Nephron (organoid): ENCODE measurements around the gene ENDOD1.

ENCODE experiments used
- H3K27ac Mint-ChIP-seq, 3 experiments: 2 replicates each; pipeline ENCODE4 v1.8.0; 2020; ENCODE audit warnings: mixed read lengths in 3 of 3, mild to moderate bottlenecking in 2 of 3, moderate library complexity in 1 of 3
- H3K27me3 Mint-ChIP-seq: 2 replicates; pipeline ENCODE4 v1.8.0; 2021; ENCODE audit warnings: low read depth, mild to moderate bottlenecking, moderate library complexity, mixed read lengths
- H3K36me3 Mint-ChIP-seq: 2 replicates; pipeline ENCODE4 v1.8.0; 2020; ENCODE audit warnings: low read depth, mixed read lengths
- H3K4me1 Mint-ChIP-seq: 2 replicates; pipeline ENCODE4 v1.8.0; 2020; ENCODE audit warnings: mixed read lengths
- H3K4me3 Mint-ChIP-seq, 3 experiments: 2 replicates each; pipeline ENCODE4 v1.8.0; 2020; ENCODE audit warnings: mild to moderate bottlenecking in 3 of 3, mixed read lengths in 3 of 3, moderate library complexity in 2 of 3
- H3K9me3 Mint-ChIP-seq: 2 replicates; pipeline ENCODE4 v1.8.0; 2020; ENCODE audit warnings: mixed read lengths
- CTCF ChIP-seq, 3 experiments: fragments of 200-600 bp; sonication (generic); IDR thresholded peaks; one replicate each; pipeline ENCODE4 v1.5.0; 2021; ENCODE audit warnings: antibody characterized with exemption in 3 of 3; ENCODE audit not compliant: unreplicated experiment in 3 of 3

ENDOD1 gene

GRCh38 chr11:95101935-95102334 lies 12.3 kb downstream of the ENDOD1 start:
- H3K4me3 Mint-ChIP-seq, result no peak overlapping the region
- TF ChIP-seq CTCF (IDR thresholded peaks at IDR 0.05; ENCODE audit: unreplicated experiment in 3 of 3), result no peak
- H3K27me3 Mint-ChIP-seq, result no peaks in the 10 kb centered on the region
- peak overlapping the region in 2 of 3 experiments; percentile 19 to 52 for H3K27ac Mint-ChIP-seq
- no peaks in the 10 kb centered on the region for H3K36me3 Mint-ChIP-seq
- peaks cover 83% of the 10 kb centered on the region for H3K4me1 Mint-ChIP-seq
- H3K9me3 Mint-ChIP-seq, result no peaks in the 10 kb centered on the region

- peak overlapping the region in 1 of 3 experiments; percentile 33 for H3K4me3 Mint-ChIP-seq
- H3K27me3 Mint-ChIP-seq, result no peaks in the 10 kb centered on the region
- H3K36me3 Mint-ChIP-seq, result no peaks in the 10 kb centered on the region
- H3K27ac Mint-ChIP-seq, result peak overlapping the region in 2 of 3 experiments; percentile 22 to 35
- peaks cover 82% of the 10 kb centered on the region for H3K4me1 Mint-ChIP-seq
- no peaks in the 10 kb centered on the region for H3K9me3 Mint-ChIP-seq
- no peak for TF ChIP-seq CTCF (IDR thresholded peaks at IDR 0.05; ENCODE audit: unreplicated experiment in 3 of 3)
Observed at GRCh38 chr11:95102733-95103132, 13.1 kb downstream of the ENDOD1 start.

GRCh38 chr11:95103701-95104100 lies 14.1 kb downstream of the ENDOD1 start:
- peak overlapping the region in 1 of 3 experiments; percentile 59 for H3K4me3 Mint-ChIP-seq
- TF ChIP-seq CTCF (IDR thresholded peaks at IDR 0.05; ENCODE audit: unreplicated experiment in 3 of 3), result no peak
- no peaks in the 10 kb centered on the region for H3K27me3 Mint-ChIP-seq
- peaks cover 82% of the 10 kb centered on the region for H3K4me1 Mint-ChIP-seq
- H3K9me3 Mint-ChIP-seq, result no peaks in the 10 kb centered on the region
- peak overlapping the region; percentile 33 to 89 (median 48) for H3K27ac Mint-ChIP-seq
- no peaks in the 10 kb centered on the region for H3K36me3 Mint-ChIP-seq

- Mint-ChIP-seq H3K27me3 (no peaks in the 10 kb centered on the region), H3K9me3 (no peaks in the 10 kb centered on the region), H3K36me3 (no peaks in the 10 kb centered on the region), H3K27ac (peak overlapping the region; percentile 48 to 89 (median 59)), H3K4me3 (peak overlapping the region in 1 of 3 experiments; percentile 59), H3K4me1 (peaks cover 84% of the 10 kb centered on the region)
- no peak for TF ChIP-seq CTCF (IDR thresholded peaks at IDR 0.05; ENCODE audit: unreplicated experiment in 3 of 3)
Observed at GRCh38 chr11:95104121-95104830, 14.6 kb downstream of the ENDOD1 start.

GRCh38 chr11:95104856-95105255 lies 15.2 kb downstream of the ENDOD1 start:
- H3K27me3 Mint-ChIP-seq, result no peaks in the 10 kb centered on the region
- peak overlapping the region; percentile 44 to 84 (median 59) for H3K27ac Mint-ChIP-seq
- peaks cover 89% of the 10 kb centered on the region for H3K4me1 Mint-ChIP-seq
- H3K9me3 Mint-ChIP-seq, result no peaks in the 10 kb centered on the region
- no peak for TF ChIP-seq CTCF (IDR thresholded peaks at IDR 0.05; ENCODE audit: unreplicated experiment in 3 of 3)
- H3K36me3 Mint-ChIP-seq, result no peaks in the 10 kb centered on the region
- peak overlapping the region in 1 of 3 experiments; percentile 26 for H3K4me3 Mint-ChIP-seq

- peak overlapping the region; percentile 84 to 95 (median 87) for H3K27ac Mint-ChIP-seq
- H3K4me3 Mint-ChIP-seq, result peak overlapping the region in 2 of 3 experiments; percentile 67 to 71
- peaks cover 4% of the 10 kb centered on the region for H3K27me3 Mint-ChIP-seq
- no peaks in the 10 kb centered on the region for H3K36me3 Mint-ChIP-seq
- peaks cover 2% of the 10 kb centered on the region for H3K9me3 Mint-ChIP-seq
- TF ChIP-seq CTCF (IDR thresholded peaks at IDR 0.05; ENCODE audit: unreplicated experiment in 3 of 3), result no peak
- H3K4me1 Mint-ChIP-seq, result peaks cover 85% of the 10 kb centered on the region
Observed at GRCh38 chr11:95108159-95108611, 18.5 kb downstream of the ENDOD1 start.
